Esophagus muscularis mucosa (tissue), 4 donors: ENCODE data around the gene SCCPDH. TPM values are rescaled to one million over a fixed set of nuclear protein-coding genes. Genes with fewer than 3 reads are reported as not detected.
A peak's percentile ranks its signal among the peaks of the same experiment; 100 is the strongest.
"Not testable (repeated sequence)": the region's sequence is repeated elsewhere in the genome, so short reads cannot be mapped to it uniquely, and the experiment has no call there.

Experiments
- DNase-seq: peaks from one replicate; pipeline ENCODE4 v3.0.0-alpha.2; 2017; ENCODE audit errors: extremely low spot score
- H3K27ac ChIP-seq, 4 donors: fragments of 200-600 bp; sonication (generic); replicated peaks in 1 of 4; 1 replicate in 3 of 4; 2 replicates in 1 of 4; pipeline ENCODE4 v1.5.1; 2016 to 2019; ENCODE audit warnings: mild to moderate bottlenecking in 1 of 4
- H3K27me3 ChIP-seq, 4 donors: fragments of 200-600 bp; sonication (generic); one replicate each; pipeline versions ENCODE4 v1.5.1 to v1.6.0; 2016 to 2019
- H3K36me3 ChIP-seq, 4 donors: fragments of 200-600 bp; sonication (generic); one replicate each; pipeline ENCODE4 v1.5.1; 2016 to 2019
- H3K4me1 ChIP-seq, 4 donors: fragments of 200-600 bp; sonication (generic); one replicate each; pipeline ENCODE4 v1.5.1; 2016 to 2019
- H3K4me3 ChIP-seq, 4 donors: fragments of 200-600 bp; sonication (generic); 1 replicate in 2 of 4; 2 replicates in 2 of 4; pipeline ENCODE4 v1.5.1; 2016 to 2019; ENCODE audit warnings: mild to moderate bottlenecking in 4 of 4, moderate library complexity in 1 of 4
- H3K9me3 ChIP-seq, 4 donors: fragments of 200-600 bp; sonication (generic); 1 replicate in 3 of 4; 2 replicates in 1 of 4; pipeline ENCODE4 v1.5.1; 2016 to 2019
- EP300 ChIP-seq: sonication (generic); formaldehyde crosslinking; IDR thresholded peaks from one replicate; pipeline ENCODE4 v1.6.1; 2017; ENCODE audit warnings: antibody characterized with exemption
- POLR2A ChIP-seq: fragments of 450-650 bp; IDR thresholded peaks from one replicate; pipeline ENCODE4 v1.6.1; 2017; ENCODE audit warnings: antibody characterized with exemption, moderate library complexity, mild to moderate bottlenecking, low read depth
- POLR2AphosphoS5 ChIP-seq, 2 donors: sonication (generic); formaldehyde crosslinking; IDR thresholded peaks; one replicate each; pipeline ENCODE4 v1.6.1; 2017; ENCODE audit warnings: antibody characterized with exemption in 2 of 2
- WGBS: methylation state at CpG from one replicate; pipeline ENCODE4 v1.1.5; 2018; 5-methylcytosine and 5-hydroxymethylcytosine counted together
- intact Hi-C: fragments of 100-400 bp; cut with DNase I; formaldehyde crosslinking; loops from one replicate; pipeline ENCODE4 v1.15.1; 2023
- total RNA-seq, 4 donors: library from RNA; depleted of rRNA; stranded (reverse); fragments of >200 nt; gene quantifications; one replicate each; pipeline versions ENCODE4 v1.1.0 to v1.2.1, GENCODE V29; 2016
- TF ChIP-seq, protein P1 (sequence below), 3 experiments: fragments of 200-600 bp in 2 of 3; fragments of 450-650 bp in 1 of 3; sonication (generic) in 2 of 3; IDR thresholded peaks; one replicate each; pipeline ENCODE4 v1.5.1; 2017 to 2019; ENCODE audit warnings: antibody characterized with exemption in 3 of 3, mild to moderate bottlenecking in 2 of 3, moderate library complexity in 1 of 3

Gene SCCPDH
- total RNA-seq, 4 donors from 2014 or later = 19.4 to 25.5 (median 23.8) TPM

DNA sequence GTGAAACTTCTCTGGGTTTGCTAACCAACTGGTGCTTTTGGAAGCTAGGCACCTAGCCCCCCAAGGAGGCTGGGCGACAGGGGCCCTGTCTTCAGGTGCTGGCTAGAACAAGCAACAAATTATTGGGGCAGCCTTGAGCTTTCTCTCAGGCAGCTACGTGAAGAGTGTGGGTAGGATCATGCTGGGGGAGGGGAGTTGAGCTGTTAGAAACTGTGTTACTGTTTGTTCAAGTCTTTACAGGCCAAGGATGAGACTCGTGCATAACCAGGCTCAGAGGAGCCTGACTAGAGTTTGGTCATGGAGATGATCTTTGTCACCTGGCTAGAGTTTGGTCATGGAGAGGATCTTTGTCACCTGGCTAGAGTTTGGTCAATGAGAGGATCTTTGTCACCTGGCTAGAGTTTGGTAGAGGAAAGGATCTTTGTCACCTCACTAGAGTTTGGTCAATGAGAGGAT lies 12.6 kb upstream of the SCCPDH start:
- H3K27me3 ChIP-seq = peaks cover 0 to 11% (median 0%) of the 10 kb centered on the region in 4 donors
- 97% methylated on average over 3 of the region's 3 CpGs for WGBS
- no peaks in the 10 kb centered on the region for H3K9me3 ChIP-seq
- no peaks in the 10 kb centered on the region for H3K36me3 ChIP-seq
- intact Hi-C loops = no loop called here
- no peak for DNase-seq
- TF ChIP-seq EP300 = no peak
- TF ChIP-seq, protein P1, sequence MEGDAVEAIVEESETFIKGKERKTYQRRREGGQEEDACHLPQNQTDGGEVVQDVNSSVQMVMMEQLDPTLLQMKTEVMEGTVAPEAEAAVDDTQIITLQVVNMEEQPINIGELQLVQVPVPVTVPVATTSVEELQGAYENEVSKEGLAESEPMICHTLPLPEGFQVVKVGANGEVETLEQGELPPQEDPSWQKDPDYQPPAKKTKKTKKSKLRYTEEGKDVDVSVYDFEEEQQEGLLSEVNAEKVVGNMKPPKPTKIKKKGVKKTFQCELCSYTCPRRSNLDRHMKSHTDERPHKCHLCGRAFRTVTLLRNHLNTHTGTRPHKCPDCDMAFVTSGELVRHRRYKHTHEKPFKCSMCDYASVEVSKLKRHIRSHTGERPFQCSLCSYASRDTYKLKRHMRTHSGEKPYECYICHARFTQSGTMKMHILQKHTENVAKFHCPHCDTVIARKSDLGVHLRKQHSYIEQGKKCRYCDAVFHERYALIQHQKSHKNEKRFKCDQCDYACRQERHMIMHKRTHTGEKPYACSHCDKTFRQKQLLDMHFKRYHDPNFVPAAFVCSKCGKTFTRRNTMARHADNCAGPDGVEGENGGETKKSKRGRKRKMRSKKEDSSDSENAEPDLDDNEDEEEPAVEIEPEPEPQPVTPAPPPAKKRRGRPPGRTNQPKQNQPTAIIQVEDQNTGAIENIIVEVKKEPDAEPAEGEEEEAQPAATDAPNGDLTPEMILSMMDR (IDR thresholded peaks at IDR 0.05) = no peak
- no peak for TF ChIP-seq POLR2AphosphoS5 (IDR thresholded peaks at IDR 0.05)
- no peak for TF ChIP-seq POLR2A
- no peaks in the 10 kb centered on the region for H3K4me1 ChIP-seq
- H3K4me3 ChIP-seq = no peak overlapping the region
- H3K27ac ChIP-seq = no peak overlapping the region

DNA sequence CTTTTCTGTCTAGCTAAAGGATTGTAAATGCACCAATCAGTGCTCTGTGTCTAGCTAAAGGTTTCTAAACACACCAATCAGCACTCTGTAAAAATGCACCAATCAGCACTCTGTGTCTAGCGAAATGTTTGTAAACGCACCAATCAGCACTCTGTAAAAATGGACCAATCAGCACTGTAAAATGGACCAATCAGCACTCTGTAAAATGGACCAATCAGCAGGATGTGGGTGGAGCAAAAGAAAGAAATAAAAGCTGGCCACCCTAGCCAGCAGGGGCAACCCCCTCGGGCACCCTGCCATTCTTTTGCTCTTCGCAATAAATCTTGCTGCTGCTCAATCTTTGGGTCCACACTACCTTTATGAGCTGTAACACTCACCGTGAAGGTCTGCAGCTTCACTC lies 11.8 kb upstream of the SCCPDH start:
- H3K9me3 ChIP-seq, DNase-seq: not testable (repeated sequence)

GRCh38 chr1:246719361-246719760 lies 4.8 kb upstream of the SCCPDH start:
- not testable (repeated sequence) for DNase-seq
- no CpG with 5 or more reads among the region's 2 CpGs for WGBS

More for the DNA sequence above, 11.8 kb upstream of the SCCPDH start:
- H3K27ac ChIP-seq, H3K36me3 ChIP-seq, intact Hi-C loops, H3K4me1 ChIP-seq, H3K4me3 ChIP-seq: not testable (repeated sequence)
- WGBS = 99% methylated on average over 5 of the region's 5 CpGs
- H3K27me3 ChIP-seq = peaks cover 0 to 11% (median 0%) of the 10 kb centered on the region in 4 donors

DNA sequence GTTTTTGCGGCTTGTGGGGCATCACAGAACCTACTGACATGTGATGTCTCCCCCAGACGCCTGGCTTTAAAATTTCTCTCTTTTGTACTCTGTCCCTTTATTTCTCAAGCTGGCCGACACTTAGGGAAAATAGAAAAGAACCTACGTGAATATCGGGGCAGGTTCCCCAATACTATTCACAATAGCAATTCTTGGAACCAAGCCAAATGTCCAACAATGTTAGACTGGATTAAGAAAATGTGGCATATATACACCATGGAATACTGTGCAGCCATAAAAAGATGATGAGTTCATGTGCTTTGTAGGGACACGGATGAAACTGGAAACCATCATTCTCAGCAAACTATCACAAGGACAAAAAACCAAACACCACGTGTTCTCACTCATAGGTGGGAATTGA lies 3.4 kb upstream of the SCCPDH start:
- H3K9me3 ChIP-seq, H3K4me3 ChIP-seq, H3K27me3 ChIP-seq, H3K36me3 ChIP-seq, DNase-seq, intact Hi-C loops, H3K27ac ChIP-seq: not testable (repeated sequence)
- H3K4me1 ChIP-seq = peaks cover 6 to 18% (median 12%) of the 10 kb centered on the region in 4 donors
- 92% methylated on average over 7 of the region's 7 CpGs for WGBS

More at GRCh38 chr1:246719361-246719760, 4.8 kb upstream of the SCCPDH start:
- H3K27ac ChIP-seq, H3K27me3 ChIP-seq, H3K4me3 ChIP-seq, H3K9me3 ChIP-seq, intact Hi-C loops, H3K4me1 ChIP-seq, H3K36me3 ChIP-seq: not testable (repeated sequence)

GRCh38 chr1:246722720-246723119 lies 1.5 kb upstream of the SCCPDH start:
- Histone ChIP-seq H3K4me3 (no peak overlapping the region), H3K27me3 (no peaks in the 10 kb centered on the region), H3K4me1 (peaks cover 6 to 21% (median 14%) of the 10 kb centered on the region in 4 donors), H3K36me3 (peaks cover 2 to 9% (median 4%) of the 10 kb centered on the region in 4 donors), H3K9me3 (no peaks in the 10 kb centered on the region), H3K27ac (no peak overlapping the region)
- no peak for DNase-seq
- intact Hi-C loops = no loop called here
- TF ChIP-seq EP300 = no peak
- no peak for TF ChIP-seq POLR2AphosphoS5 (IDR thresholded peaks at IDR 0.05)
- TF ChIP-seq, protein P1 (IDR thresholded peaks at IDR 0.05) = no peak
- no peak for TF ChIP-seq POLR2A
- WGBS = 72% methylated on average over 4 of the region's 4 CpGs

- H3K27ac ChIP-seq = peak overlapping the region; percentile 79 to 85 (median 82)
- under 1% methylated on average over 13 of the region's 13 CpGs for WGBS
- H3K4me1 ChIP-seq = peaks cover 6 to 21% (median 14%) of the 10 kb centered on the region in 4 donors
- peaks cover 16 to 29% (median 24%) of the 10 kb centered on the region in 4 donors for H3K36me3 ChIP-seq
- peak in 1 of 2 donors; percentile 3 for TF ChIP-seq POLR2AphosphoS5 (IDR thresholded peaks at IDR 0.05)
- TF ChIP-seq POLR2A = no peak
- H3K27me3 ChIP-seq = no peaks in the 10 kb centered on the region
- peak overlapping the region; percentile 66 to 88 (median 74) for H3K4me3 ChIP-seq
- H3K9me3 ChIP-seq = no peaks in the 10 kb centered on the region
- intact Hi-C loops = no loop called here
- no peak for DNase-seq
These were observed 504 bp downstream of the SCCPDH start for GRCh38 chr1:246724731-246725095.

GRCh38 chr1:246725191-246725590 lies 982 bp downstream of the SCCPDH start:
- 52% methylated on average over 9 of the region's 9 CpGs for WGBS
- H3K9me3 ChIP-seq = no peaks in the 10 kb centered on the region
- peak overlapping the region; percentile 66 to 88 (median 74) for H3K4me3 ChIP-seq
- intact Hi-C loops = no loop called here
- H3K36me3 ChIP-seq = peaks cover 21 to 34% (median 29%) of the 10 kb centered on the region in 4 donors
- no peak for DNase-seq
- no peaks in the 10 kb centered on the region for H3K27me3 ChIP-seq
- TF ChIP-seq POLR2A = no peak
- TF ChIP-seq EP300 = no peak
- TF ChIP-seq, protein P1 (IDR thresholded peaks at IDR 0.05) = no peak
- no peak for TF ChIP-seq POLR2AphosphoS5 (IDR thresholded peaks at IDR 0.05)
- peaks cover 6 to 21% (median 14%) of the 10 kb centered on the region in 4 donors for H3K4me1 ChIP-seq
- peak overlapping the region; percentile 79 to 85 (median 82) for H3K27ac ChIP-seq
